ENCODE measurements around the gene ALKBH4. TPM values are rescaled to one million over a fixed set of nuclear protein-coding genes. Genes with fewer than 3 reads are reported as not detected.
"Not testable (repeated sequence)": the region's sequence is repeated elsewhere in the genome, so short reads cannot be mapped to it uniquely, and the experiment has no call there.

ALKBH4 gene
- total and polyA plus RNA-seq, 2 donors (not counting 3 experiments of a cell fraction or from before 2014, with no cell fraction given): 5.3 to 10.8 TPM

DNA sequence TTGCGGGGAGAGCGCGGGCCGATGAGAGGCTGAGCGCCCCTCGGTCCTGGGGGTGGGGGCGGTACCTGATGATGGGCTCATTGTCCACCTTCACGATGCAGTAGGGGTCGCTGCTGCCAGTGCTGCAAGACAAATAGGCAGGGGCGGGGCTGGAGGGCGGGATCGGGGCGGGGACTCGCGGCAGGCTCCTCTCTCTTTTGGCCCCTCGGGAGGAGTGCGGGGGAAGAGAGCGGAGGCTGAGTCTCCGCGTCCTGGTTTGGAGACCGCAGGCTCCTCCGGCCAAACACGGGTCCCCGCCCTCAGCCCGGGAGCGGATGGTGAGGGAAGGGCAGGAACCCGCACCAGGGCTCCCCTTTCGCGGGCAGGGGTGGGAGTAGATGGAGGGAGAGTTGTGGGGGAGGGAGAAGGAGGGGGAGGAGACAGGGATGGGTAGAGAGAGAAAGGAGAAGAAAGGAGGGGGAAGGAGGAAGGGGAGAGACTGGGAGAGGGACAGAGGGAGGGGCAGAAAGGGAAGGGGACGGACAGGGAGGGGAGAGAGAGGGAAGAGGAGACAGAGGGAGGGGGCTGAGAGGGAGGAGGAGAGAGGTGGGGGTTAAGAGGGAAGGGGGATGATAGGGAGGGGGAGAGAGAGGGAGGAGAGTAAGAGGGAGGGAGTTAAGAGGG, 47.3 kb upstream of the ALKBH4 start:
- H3K79me2 ChIP-seq (ENCODE audit: control insufficient read depth, insufficient read depth, low read length); H3K9me3 ChIP-seq (replicated peaks; ENCODE audit: control insufficient read depth, insufficient read depth, low read length); POLR2A ChIA-PET; H4K20me1 ChIP-seq (replicated peaks; ENCODE audit: control insufficient read depth, extremely low read depth, insufficient read depth, low read length); H2AFZ ChIP-seq (ENCODE audit: low read depth, low read length); BruUV-seq (replicated peaks); H3K27me3 ChIP-seq (ENCODE audit: control insufficient read depth in 2 of 2, insufficient read depth in 2 of 2, low read length in 2 of 2); H3K27ac ChIP-seq (ENCODE audit: insufficient read depth, low read depth, low read length); H3K4me2 ChIP-seq (ENCODE audit: insufficient read depth, low read length); H3K36me3 ChIP-seq (ENCODE audit: control insufficient read depth in 2 of 2, extremely low read depth in 1 of 2, insufficient read depth in 2 of 2, low read length in 2 of 2); H3K4me1 ChIP-seq (ENCODE audit: control insufficient read depth, extremely low read depth, insufficient read depth, low read length); DNase-seq (ENCODE audit: low read depth, low spot score); dilution Hi-C loops (cut with MboI; ENCODE audit: extremely low pct_ligation_motif_present, low sequenced_read_pairs); intact Hi-C loops (cut with micrococcal nuclease); H3K9me1 ChIP-seq (replicated peaks; ENCODE audit: control insufficient read depth, extremely low read depth, insufficient read depth, low read length); H3K4me3 ChIP-seq (replicated peaks in 1 of 3; ENCODE audit: insufficient read depth in 1 of 3, low read depth in 1 of 3, low read length in 3 of 3); H3K9ac ChIP-seq (replicated peaks; ENCODE audit: extremely low read depth, insufficient read depth, low read length); CTCF ChIA-PET: not testable (repeated sequence)
- peak; percentile 99 for FAIRE-seq

DNA sequence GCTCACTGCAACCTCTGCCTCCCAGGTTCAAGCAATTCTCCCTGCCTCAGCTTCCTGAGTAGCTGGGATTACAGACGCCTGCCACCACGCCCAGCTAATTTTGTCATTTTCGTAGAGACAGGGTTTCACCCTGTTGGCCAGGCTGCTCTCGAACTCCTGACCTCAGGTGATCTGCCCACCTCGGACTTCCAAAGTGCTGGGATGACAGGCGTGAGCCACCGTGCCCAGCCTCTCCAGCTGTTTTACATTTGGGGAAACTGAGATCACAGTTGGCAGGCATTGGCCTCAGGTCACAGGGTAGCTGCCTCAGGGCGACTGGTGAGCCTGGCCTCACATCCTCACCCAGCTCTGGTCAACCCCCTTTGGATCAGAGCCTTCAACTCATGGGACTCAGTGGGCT, 45.9 kb upstream of the ALKBH4 start:
- H3K4me2 ChIP-seq (ENCODE audit: insufficient read depth, low read length); DNase-seq (ENCODE audit: low read depth, low spot score); H3K36me3 ChIP-seq (ENCODE audit: control insufficient read depth in 2 of 2, extremely low read depth in 1 of 2, insufficient read depth in 2 of 2, low read length in 2 of 2); H3K9me3 ChIP-seq (replicated peaks; ENCODE audit: control insufficient read depth, insufficient read depth, low read length); H3K79me2 ChIP-seq (ENCODE audit: control insufficient read depth, insufficient read depth, low read length); H3K9ac ChIP-seq (replicated peaks; ENCODE audit: extremely low read depth, insufficient read depth, low read length); H3K27ac ChIP-seq (ENCODE audit: insufficient read depth, low read depth, low read length); POLR2A ChIA-PET; H4K20me1 ChIP-seq (replicated peaks; ENCODE audit: control insufficient read depth, extremely low read depth, insufficient read depth, low read length); dilution Hi-C loops (cut with MboI; ENCODE audit: extremely low pct_ligation_motif_present, low sequenced_read_pairs); H2AFZ ChIP-seq (ENCODE audit: low read depth, low read length); H3K9me1 ChIP-seq (replicated peaks; ENCODE audit: control insufficient read depth, extremely low read depth, insufficient read depth, low read length); H3K4me3 ChIP-seq (replicated peaks in 1 of 3; ENCODE audit: insufficient read depth in 1 of 3, low read depth in 1 of 3, low read length in 3 of 3); H3K27me3 ChIP-seq (ENCODE audit: control insufficient read depth in 2 of 2, insufficient read depth in 2 of 2, low read length in 2 of 2); CTCF ChIA-PET; BruUV-seq (replicated peaks); H3K4me1 ChIP-seq (ENCODE audit: control insufficient read depth, extremely low read depth, insufficient read depth, low read length); intact Hi-C loops (cut with micrococcal nuclease): not testable (repeated sequence)
- FAIRE-seq: peak; percentile 40

DNA sequence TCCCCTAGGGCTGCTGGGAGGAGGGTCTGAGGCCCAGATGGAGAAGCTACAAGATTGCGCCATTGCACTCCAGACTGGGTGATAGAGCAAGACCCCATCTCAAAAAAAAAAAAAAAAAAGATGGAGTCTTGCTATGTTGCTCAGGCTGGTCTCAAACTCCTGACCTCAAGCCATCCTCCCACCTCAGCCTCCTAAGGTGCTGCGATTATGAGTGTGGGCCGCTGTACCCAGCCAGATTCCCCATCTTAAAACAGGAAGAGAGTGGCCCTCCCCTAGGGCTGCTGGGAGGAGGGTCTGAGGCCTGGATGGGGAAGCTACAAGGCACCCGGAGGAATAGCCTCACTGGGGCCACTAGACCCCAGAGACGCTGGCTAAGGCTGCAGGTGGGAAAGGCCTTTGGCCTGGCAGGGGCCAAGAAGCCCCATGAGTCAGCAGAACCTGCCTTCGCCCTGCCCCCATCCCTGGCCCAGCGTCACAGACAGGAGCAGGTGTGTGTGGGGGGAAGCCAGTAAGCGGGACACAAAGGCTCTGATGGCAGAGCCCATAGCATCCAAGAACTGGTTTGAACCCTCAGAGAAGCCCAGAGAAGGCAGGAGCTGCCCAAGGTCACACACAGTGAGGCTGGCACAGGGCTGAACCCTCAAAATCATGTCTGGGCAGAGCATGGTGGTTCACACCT, 42.9 kb upstream of the ALKBH4 start:
- FAIRE-seq; H3K9me1 ChIP-seq (replicated peaks; ENCODE audit: control insufficient read depth, extremely low read depth, insufficient read depth, low read length); dilution Hi-C loops (cut with MboI; ENCODE audit: extremely low pct_ligation_motif_present, low sequenced_read_pairs); H3K79me2 ChIP-seq (ENCODE audit: control insufficient read depth, insufficient read depth, low read length); intact Hi-C loops (cut with micrococcal nuclease); H3K9me3 ChIP-seq (replicated peaks; ENCODE audit: control insufficient read depth, insufficient read depth, low read length); H3K4me1 ChIP-seq (ENCODE audit: control insufficient read depth, extremely low read depth, insufficient read depth, low read length); H4K20me1 ChIP-seq (replicated peaks; ENCODE audit: control insufficient read depth, extremely low read depth, insufficient read depth, low read length); H3K4me2 ChIP-seq (ENCODE audit: insufficient read depth, low read length); H3K27ac ChIP-seq (ENCODE audit: insufficient read depth, low read depth, low read length); BruUV-seq (replicated peaks); H3K4me3 ChIP-seq (replicated peaks in 1 of 3; ENCODE audit: insufficient read depth in 1 of 3, low read depth in 1 of 3, low read length in 3 of 3); H3K9ac ChIP-seq (replicated peaks; ENCODE audit: extremely low read depth, insufficient read depth, low read length); POLR2A ChIA-PET; H2AFZ ChIP-seq (ENCODE audit: low read depth, low read length); DNase-seq (ENCODE audit: low read depth, low spot score); CTCF ChIA-PET; H3K36me3 ChIP-seq (ENCODE audit: control insufficient read depth in 2 of 2, extremely low read depth in 1 of 2, insufficient read depth in 2 of 2, low read length in 2 of 2); H3K27me3 ChIP-seq (ENCODE audit: control insufficient read depth in 2 of 2, insufficient read depth in 2 of 2, low read length in 2 of 2): not testable (repeated sequence)

DNA sequence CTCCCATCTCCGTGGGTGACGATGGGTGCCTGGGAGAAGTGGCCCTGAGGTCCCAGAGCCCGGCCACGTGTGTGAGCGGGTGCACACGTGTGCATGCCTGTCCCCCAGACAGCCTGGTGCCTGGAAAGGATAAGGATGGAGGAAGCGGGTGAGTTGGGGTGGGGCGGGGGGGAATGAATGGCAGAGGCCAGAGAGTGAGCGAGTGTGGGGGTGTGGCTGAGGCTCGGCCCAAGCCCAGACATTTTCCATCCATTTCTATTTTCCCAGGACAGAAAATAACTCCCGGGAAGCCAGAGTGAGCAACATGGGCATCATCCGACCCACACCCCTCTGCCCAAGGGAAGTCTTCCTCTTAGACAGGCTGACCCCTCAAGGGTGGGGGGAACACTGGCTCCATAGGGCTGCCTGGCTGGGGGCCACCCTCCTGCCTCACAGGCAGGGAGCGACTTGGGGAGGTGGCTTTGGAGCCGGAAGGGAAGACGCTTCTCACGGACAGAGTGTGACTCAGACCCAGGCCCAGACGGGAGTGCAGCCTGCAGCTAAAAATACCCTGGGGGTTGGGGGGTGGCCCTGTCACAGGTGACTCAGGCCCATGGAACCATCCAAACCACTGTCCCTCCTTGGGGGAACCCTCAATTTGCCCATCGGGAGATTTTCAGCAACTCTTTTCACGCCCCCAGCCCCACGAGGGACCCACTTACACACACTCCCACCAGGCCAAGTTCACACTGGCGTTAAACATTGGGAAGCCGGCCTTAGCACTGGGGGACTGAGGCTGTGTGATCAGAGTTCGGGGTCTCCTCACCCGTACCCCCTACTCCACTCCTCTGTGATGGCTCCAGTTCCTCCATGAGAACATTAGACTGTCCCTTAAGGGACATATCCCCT, 40.9 kb upstream of the ALKBH4 start:
- BruUV-seq (replicated peaks); H4K20me1 ChIP-seq (replicated peaks; ENCODE audit: control insufficient read depth, extremely low read depth, insufficient read depth, low read length); DNase-seq (ENCODE audit: low read depth, low spot score); H3K27me3 ChIP-seq (ENCODE audit: control insufficient read depth in 2 of 2, insufficient read depth in 2 of 2, low read length in 2 of 2); CTCF ChIA-PET; H3K4me3 ChIP-seq (replicated peaks in 1 of 3; ENCODE audit: insufficient read depth in 1 of 3, low read depth in 1 of 3, low read length in 3 of 3); H3K4me1 ChIP-seq (ENCODE audit: control insufficient read depth, extremely low read depth, insufficient read depth, low read length); H3K9me1 ChIP-seq (replicated peaks; ENCODE audit: control insufficient read depth, extremely low read depth, insufficient read depth, low read length); H3K79me2 ChIP-seq (ENCODE audit: control insufficient read depth, insufficient read depth, low read length); H3K4me2 ChIP-seq (ENCODE audit: insufficient read depth, low read length); POLR2A ChIA-PET; dilution Hi-C loops (cut with MboI; ENCODE audit: extremely low pct_ligation_motif_present, low sequenced_read_pairs); H3K9ac ChIP-seq (replicated peaks; ENCODE audit: extremely low read depth, insufficient read depth, low read length); H3K9me3 ChIP-seq (replicated peaks; ENCODE audit: control insufficient read depth, insufficient read depth, low read length); FAIRE-seq; H3K27ac ChIP-seq (ENCODE audit: insufficient read depth, low read depth, low read length); H2AFZ ChIP-seq (ENCODE audit: low read depth, low read length); intact Hi-C loops (cut with micrococcal nuclease); H3K36me3 ChIP-seq (ENCODE audit: control insufficient read depth in 2 of 2, extremely low read depth in 1 of 2, insufficient read depth in 2 of 2, low read length in 2 of 2): not testable (repeated sequence)

All from endothelial cell of umbilical vein (primary cell).